ENCODE data around the gene ZNF292.

DNA sequence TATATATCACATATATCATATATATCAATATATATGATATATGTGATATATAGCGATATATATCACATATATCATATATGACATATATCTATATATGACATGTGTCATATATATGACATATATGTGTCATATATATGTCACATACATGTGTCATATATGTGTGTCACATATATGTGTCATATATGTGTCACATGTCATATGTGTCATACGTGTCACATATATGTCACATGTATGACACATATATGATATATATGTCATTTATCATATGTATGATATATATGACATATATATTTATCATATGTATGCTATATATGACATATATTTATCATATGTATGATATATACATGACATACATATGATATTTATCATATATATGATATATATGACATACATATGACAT lies 27.6 kb upstream of the ZNF292 start:
- TF ChIP-seq, protein P1, sequence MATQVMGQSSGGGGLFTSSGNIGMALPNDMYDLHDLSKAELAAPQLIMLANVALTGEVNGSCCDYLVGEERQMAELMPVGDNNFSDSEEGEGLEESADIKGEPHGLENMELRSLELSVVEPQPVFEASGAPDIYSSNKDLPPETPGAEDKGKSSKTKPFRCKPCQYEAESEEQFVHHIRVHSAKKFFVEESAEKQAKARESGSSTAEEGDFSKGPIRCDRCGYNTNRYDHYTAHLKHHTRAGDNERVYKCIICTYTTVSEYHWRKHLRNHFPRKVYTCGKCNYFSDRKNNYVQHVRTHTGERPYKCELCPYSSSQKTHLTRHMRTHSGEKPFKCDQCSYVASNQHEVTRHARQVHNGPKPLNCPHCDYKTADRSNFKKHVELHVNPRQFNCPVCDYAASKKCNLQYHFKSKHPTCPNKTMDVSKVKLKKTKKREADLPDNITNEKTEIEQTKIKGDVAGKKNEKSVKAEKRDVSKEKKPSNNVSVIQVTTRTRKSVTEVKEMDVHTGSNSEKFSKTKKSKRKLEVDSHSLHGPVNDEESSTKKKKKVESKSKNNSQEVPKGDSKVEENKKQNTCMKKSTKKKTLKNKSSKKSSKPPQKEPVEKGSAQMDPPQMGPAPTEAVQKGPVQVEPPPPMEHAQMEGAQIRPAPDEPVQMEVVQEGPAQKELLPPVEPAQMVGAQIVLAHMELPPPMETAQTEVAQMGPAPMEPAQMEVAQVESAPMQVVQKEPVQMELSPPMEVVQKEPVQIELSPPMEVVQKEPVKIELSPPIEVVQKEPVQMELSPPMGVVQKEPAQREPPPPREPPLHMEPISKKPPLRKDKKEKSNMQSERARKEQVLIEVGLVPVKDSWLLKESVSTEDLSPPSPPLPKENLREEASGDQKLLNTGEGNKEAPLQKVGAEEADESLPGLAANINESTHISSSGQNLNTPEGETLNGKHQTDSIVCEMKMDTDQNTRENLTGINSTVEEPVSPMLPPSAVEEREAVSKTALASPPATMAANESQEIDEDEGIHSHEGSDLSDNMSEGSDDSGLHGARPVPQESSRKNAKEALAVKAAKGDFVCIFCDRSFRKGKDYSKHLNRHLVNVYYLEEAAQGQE (IDR thresholded peaks at IDR 0.05; ENCODE audit: insufficient read depth in 1 of 2, low read depth in 2 of 2, low read length in 2 of 2), result no peak
- TF ChIP-seq POLR2AphosphoS5 (IDR thresholded peaks at IDR 0.05; ENCODE audit: low read depth, low read length) (no peak), TAF1 (IDR thresholded peaks at IDR 0.05; ENCODE audit: borderline replicate concordance, insufficient read depth, low read length) (no peak), SIN3A (IDR thresholded peaks at IDR 0.05; ENCODE audit: borderline replicate concordance, insufficient read depth, low read length) (no peak), FOXP2 (optimal IDR thresholded peaks at IDR 0.05; ENCODE audit: borderline replicate concordance, extremely low read depth, extremely low read length, insufficient read depth) (no peak)
